Astrocyte (in vitro differentiated cells and primary cell): ENCODE data around the gene RAB19.

Source experiments
- EZH2 ChIP-seq: IDR thresholded peaks from 2 replicates; pipeline ENCODE4 v1.6.1; 2012; ENCODE audit warnings: mild to moderate bottlenecking, low read length, inconsistent platforms; ENCODE audit not compliant: insufficient read depth
- TF ChIP-seq, protein P1 (sequence below): IDR thresholded peaks from 2 replicates; pipeline ENCODE4 v1.5.1; 2011; ENCODE audit warnings: low read depth, mild to moderate bottlenecking, inconsistent platforms, low read length, moderate library complexity; ENCODE audit not compliant: insufficient read depth

DNA sequence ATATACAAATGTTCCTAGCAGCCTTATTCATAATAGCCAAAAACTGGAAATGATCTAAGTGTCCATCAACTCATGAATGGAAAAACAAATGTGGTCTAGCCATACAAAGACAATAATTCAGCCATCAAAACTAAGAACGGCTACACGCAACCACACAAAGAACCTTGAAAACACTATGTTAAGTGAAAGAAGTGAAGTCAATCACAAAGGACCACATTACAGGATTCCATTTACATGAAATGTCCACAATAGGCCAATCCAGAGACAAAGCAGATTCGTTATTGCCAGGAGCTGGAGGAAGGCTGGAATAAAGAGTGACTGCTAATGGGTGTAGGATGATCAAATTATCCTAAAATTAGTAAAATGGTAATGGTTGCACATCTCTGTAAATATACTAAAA, 54.3 kb downstream of the RAB19 start:
- TF ChIP-seq EZH2 = no peak
- TF ChIP-seq, protein P1, sequence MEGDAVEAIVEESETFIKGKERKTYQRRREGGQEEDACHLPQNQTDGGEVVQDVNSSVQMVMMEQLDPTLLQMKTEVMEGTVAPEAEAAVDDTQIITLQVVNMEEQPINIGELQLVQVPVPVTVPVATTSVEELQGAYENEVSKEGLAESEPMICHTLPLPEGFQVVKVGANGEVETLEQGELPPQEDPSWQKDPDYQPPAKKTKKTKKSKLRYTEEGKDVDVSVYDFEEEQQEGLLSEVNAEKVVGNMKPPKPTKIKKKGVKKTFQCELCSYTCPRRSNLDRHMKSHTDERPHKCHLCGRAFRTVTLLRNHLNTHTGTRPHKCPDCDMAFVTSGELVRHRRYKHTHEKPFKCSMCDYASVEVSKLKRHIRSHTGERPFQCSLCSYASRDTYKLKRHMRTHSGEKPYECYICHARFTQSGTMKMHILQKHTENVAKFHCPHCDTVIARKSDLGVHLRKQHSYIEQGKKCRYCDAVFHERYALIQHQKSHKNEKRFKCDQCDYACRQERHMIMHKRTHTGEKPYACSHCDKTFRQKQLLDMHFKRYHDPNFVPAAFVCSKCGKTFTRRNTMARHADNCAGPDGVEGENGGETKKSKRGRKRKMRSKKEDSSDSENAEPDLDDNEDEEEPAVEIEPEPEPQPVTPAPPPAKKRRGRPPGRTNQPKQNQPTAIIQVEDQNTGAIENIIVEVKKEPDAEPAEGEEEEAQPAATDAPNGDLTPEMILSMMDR = no peak
